Thoracic aorta (tissue), 2 donors: ENCODE results near the gene SAG. TPM values are rescaled to one million over a fixed set of nuclear protein-coding genes. Genes with fewer than 3 reads are reported as not detected.

Experiments used
- ATAC-seq: fragments of 150-250 bp; one replicate; pipeline ENCODE4 v1.8.0; 2017; ENCODE audit warnings: low read depth; ENCODE audit not compliant: insufficient number of reproducible peaks, low FRiP score
- DNase-seq: peaks from one replicate; pipeline ENCODE4 v3.0.0-alpha.2; 2020; ENCODE audit warnings: low spot score
- H3K27ac ChIP-seq, 2 donors: fragments of 200-600 bp; sonication (generic); 1 replicate in 1 of 2; 2 replicates in 1 of 2; pipeline ENCODE4 v1.5.1; 2016; ENCODE audit warnings: mild to moderate bottlenecking in 2 of 2, moderate library complexity in 2 of 2
- H3K27me3 ChIP-seq: fragments of 200-600 bp; sonication (generic); replicated peaks from 2 replicates; pipeline ENCODE4 v1.6.0; 2016; ENCODE audit warnings: mild to moderate bottlenecking; ENCODE audit not compliant: insufficient read depth
- H3K36me3 ChIP-seq: fragments of 200-600 bp; sonication (generic); one replicate; pipeline ENCODE4 v1.5.1; 2016
- H3K4me1 ChIP-seq, 2 donors: fragments of 200-600 bp; sonication (generic); 1 replicate in 1 of 2; 2 replicates in 1 of 2; pipeline versions ENCODE4 v1.5.1 to v1.6.0; 2016; ENCODE audit warnings: low read depth in 2 of 2, mild to moderate bottlenecking in 1 of 2; ENCODE audit not compliant: control insufficient read depth in 1 of 2
- H3K4me3 ChIP-seq: fragments of 200-600 bp; sonication (generic); 2 replicates; pipeline ENCODE4 v1.5.1; 2016; ENCODE audit warnings: mild to moderate bottlenecking
- H3K9me3 ChIP-seq: fragments of 200-600 bp; sonication (generic); 2 replicates; pipeline ENCODE4 v1.5.1; 2016
- total RNA-seq, 2 donors: library from RNA; depleted of rRNA; stranded (reverse); fragments of >200 nt; gene quantifications; one replicate each; pipeline versions ENCODE4 v1.1.0 to v1.2.3, GENCODE V29; 2016
- TF ChIP-seq, protein P1 (sequence below): fragments of 200-600 bp; sonication (generic); IDR thresholded peaks from one replicate; pipeline ENCODE4 v1.5.1; 2019; ENCODE audit warnings: antibody characterized with exemption

SAG gene
- total RNA-seq, 2 donors from 2014 or later, result not detected

DNA sequence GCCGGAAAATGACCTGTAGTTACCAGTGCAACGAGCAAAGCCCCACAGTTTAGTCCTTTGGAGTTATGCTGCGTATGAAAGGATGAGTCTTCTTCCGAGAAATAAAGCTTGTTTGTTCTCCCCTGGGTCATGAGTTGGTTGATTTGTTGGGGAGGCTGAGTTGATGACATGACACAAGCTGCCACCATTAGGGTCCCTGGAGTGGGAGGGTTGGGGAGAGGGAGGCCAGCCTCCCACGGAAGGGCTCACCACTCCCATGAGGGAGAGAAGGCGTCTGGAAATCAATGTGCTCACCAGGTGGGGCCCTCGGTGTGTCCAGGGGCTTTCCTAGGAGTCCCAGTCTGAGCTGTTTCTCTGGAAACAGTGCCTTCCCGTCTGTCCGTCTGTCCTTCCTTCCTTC is 39.3 kb downstream of the SAG start:
- Histone ChIP-seq H3K27ac (no peak overlapping the region), H3K4me3 (no peak overlapping the region), H3K9me3 (no peaks in the 10 kb centered on the region), H3K4me1 (no peaks in the 10 kb centered on the region), H3K27me3 (no peaks in the 10 kb centered on the region), H3K36me3 (no peaks in the 10 kb centered on the region)
- TF ChIP-seq, protein P1, sequence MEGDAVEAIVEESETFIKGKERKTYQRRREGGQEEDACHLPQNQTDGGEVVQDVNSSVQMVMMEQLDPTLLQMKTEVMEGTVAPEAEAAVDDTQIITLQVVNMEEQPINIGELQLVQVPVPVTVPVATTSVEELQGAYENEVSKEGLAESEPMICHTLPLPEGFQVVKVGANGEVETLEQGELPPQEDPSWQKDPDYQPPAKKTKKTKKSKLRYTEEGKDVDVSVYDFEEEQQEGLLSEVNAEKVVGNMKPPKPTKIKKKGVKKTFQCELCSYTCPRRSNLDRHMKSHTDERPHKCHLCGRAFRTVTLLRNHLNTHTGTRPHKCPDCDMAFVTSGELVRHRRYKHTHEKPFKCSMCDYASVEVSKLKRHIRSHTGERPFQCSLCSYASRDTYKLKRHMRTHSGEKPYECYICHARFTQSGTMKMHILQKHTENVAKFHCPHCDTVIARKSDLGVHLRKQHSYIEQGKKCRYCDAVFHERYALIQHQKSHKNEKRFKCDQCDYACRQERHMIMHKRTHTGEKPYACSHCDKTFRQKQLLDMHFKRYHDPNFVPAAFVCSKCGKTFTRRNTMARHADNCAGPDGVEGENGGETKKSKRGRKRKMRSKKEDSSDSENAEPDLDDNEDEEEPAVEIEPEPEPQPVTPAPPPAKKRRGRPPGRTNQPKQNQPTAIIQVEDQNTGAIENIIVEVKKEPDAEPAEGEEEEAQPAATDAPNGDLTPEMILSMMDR, result no peak
- DNase-seq (no peak), ATAC-seq (no peak)

DNA sequence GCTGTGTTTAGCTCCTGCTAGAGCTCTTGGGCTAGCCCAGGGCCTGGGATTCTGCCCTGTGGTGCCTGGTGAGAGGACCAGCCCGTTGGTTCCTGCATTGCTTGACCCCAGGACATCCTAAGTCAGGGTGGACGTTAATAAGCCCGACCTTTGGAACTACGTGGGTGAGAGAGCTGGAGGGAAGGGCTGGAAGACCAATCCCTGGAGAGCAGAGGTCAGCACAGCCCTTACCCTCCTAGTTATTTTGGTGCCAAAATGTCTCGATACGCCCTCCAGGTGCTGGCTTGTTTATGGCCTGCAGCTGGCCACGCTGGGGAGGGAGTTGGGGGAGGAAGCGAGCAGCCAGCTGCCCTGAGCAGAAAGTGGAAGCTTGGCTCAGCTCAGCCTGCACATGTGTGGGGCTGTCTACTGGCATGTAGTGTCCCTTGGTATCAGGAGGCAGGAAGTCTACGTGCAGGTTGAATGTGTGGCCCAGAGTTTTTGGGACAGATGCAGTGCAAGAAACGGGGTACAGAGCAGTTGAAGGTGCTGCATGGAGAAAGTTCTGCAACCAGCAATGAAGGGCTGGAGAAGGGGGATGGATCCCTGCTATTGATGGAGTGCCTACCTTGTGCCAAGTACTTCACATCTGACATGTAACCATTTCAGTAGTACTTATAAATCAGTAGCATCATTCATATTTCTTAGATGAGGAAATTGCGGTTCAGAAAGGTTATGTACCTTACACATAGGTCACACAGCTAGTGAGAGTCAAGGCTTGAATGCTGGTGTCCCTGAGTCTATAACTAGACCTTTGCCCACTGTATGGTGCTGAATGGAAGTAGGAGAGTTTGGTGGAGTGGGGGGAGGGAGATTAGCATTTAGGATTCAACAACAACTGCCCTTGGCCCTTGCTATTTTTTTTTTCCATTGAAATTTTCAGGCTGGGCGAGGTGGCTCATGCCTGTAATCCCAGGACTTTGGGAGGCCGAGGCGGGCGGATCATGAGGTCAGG is 41.7 kb downstream of the SAG start:
- Histone ChIP-seq H3K4me1 (peaks cover 3 to 7% of the 10 kb centered on the region in 2 donors), H3K9me3 (no peaks in the 10 kb centered on the region), H3K4me3 (no peak overlapping the region), H3K36me3 (no peaks in the 10 kb centered on the region), H3K27ac (no peak overlapping the region), H3K27me3 (no peaks in the 10 kb centered on the region)
- TF ChIP-seq, protein P1, result no peak
- ATAC-seq (no peak), DNase-seq (no peak)

DNA sequence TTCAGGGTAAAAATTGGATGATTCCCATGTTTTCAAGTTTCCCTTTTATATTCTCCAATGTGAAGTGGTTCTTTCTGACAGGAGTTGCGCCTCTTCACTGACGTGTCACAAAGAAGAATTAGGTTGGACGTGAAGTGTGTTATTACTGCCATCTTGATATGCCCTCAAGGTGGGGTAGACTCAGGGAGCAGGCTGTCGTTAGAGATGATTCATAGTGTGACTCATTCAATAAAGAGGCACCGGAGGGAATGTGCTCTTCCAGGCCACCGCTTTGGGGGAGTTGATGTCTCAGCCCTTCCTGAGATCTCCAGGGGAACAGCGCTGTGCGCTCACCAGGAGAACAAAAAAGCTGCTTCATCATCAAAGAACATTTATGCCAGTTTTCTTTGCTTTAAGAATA is 43.1 kb downstream of the SAG start:
- H3K27ac ChIP-seq, result no peak overlapping the region

DNA sequence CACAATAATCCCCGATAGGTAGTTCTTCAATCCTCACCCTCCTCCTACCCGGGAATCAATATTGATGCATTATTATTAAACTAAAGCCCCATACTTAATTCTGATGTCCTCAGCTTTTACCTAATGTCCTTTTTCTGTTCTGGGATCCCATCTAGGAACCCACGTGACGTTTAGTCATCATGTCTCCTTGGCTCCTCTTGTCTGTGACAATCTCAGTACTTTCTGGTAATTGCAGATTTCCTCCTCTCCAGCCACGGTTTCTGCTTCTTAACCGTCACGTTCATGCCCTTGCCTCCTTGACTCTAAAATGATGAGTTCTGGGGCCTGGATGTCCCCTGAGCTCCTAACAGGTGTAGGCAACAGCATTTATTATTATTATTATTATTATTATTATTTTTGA is 43.8 kb downstream of the SAG start:
- DNase-seq (no peak), ATAC-seq (no peak)
- Histone ChIP-seq H3K4me1 (peaks cover 7 to 19% of the 10 kb centered on the region in 2 donors), H3K9me3 (no peaks in the 10 kb centered on the region), H3K27ac (no peak overlapping the region), H3K4me3 (no peak overlapping the region), H3K27me3 (no peaks in the 10 kb centered on the region), H3K36me3 (no peaks in the 10 kb centered on the region)
- TF ChIP-seq, protein P1, result no peak

More for the DNA sequence above, 43.1 kb downstream of the SAG start:
- DNase-seq (no peak), ATAC-seq (no peak)
- H3K36me3 ChIP-seq, result no peaks in the 10 kb centered on the region
- no peak overlapping the region for H3K4me3 ChIP-seq
- peaks cover 3 to 12% of the 10 kb centered on the region in 2 donors for H3K4me1 ChIP-seq
- TF ChIP-seq, protein P1, result no peak
- no peaks in the 10 kb centered on the region for H3K9me3 ChIP-seq
- no peaks in the 10 kb centered on the region for H3K27me3 ChIP-seq

DNA sequence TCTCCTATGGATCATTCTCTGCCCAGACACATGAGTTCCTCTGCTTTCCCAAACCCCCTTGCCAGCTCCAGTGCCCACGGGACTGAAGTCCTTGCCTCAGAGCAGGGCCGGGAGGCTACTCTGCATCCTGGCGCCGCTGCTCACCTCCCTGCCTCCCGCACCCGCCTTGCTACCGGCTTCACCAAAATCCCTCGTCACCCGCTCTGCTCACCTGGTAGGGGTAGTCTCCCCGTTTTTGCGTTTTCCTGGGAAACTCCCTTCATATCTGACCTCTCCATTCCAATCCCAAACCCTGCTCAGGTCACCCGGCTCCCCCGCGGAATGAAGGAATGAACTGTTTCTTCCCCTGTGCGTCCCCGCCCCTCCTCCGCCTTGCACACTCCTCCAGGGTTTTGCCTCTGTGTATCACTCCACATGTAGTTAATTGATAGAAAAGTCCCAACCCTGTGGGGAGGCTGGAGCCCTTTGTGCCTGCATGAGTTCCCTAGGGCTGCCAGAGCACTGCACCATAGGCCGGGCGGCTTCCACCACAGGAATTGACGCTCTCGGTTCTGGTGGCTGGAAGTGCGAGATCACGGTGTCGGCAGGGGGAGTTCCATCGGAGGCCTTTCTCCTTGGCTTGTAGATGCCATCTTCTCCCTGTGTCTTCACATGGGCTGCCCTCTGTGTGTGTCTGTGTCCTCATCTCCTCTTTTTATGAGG is 44.7 kb downstream of the SAG start:
- Histone ChIP-seq H3K27me3 (no peaks in the 10 kb centered on the region), H3K9me3 (no peaks in the 10 kb centered on the region), H3K4me3 (no peak overlapping the region), H3K4me1 (peaks cover 10 to 27% of the 10 kb centered on the region in 2 donors), H3K36me3 (no peaks in the 10 kb centered on the region), H3K27ac (no peak overlapping the region)
- ATAC-seq (no peak), DNase-seq (no peak)
- TF ChIP-seq, protein P1, result no peak
